Mucosa of descending colon (tissue), 3 donors: ENCODE results near the gene ISYNA1. TPM values are rescaled to one million over a fixed set of nuclear protein-coding genes. Genes with fewer than 3 reads are reported as not detected.

Source experiments
- ATAC-seq: fragments of 200-7000 bp; cut with Tn5 transposase; one replicate; pipeline ENCODE4 v1.9.1; 2020; ENCODE audit warnings: mild to moderate bottlenecking, moderate library complexity
- DNase-seq, 3 donors: peaks; one replicate each; pipeline ENCODE4 v3.0.0-alpha.2; 2020
- H3K36me3 ChIP-seq: fragments of 200-600 bp; one replicate; pipeline ENCODE4 v1.8.0; 2021; ENCODE audit warnings: low read depth, mild to moderate bottlenecking
- H3K4me1 ChIP-seq: fragments of 200-600 bp; one replicate; pipeline ENCODE4 v1.8.0; 2021; ENCODE audit warnings: low read depth, mild to moderate bottlenecking
- H3K4me3 ChIP-seq: fragments of 200-600 bp; one replicate; pipeline ENCODE4 v1.8.0; 2021; ENCODE audit warnings: mild to moderate bottlenecking
- H3K9me3 ChIP-seq: fragments of 200-600 bp; one replicate; pipeline ENCODE4 v1.8.0; 2021; ENCODE audit warnings: mild to moderate bottlenecking
- intact Hi-C, 2 donors: fragments of 100-400 bp; cut with DNase I in 1 of 2; cut with micrococcal nuclease in 1 of 2; formaldehyde crosslinking; loops; one replicate each; pipeline versions ENCODE4 v1.11.0 to v1.11.1; 2022; cut with DNase I, micrococcal nuclease
- long read RNA-seq, 2 donors: library from polyadenylated mRNA; unstranded; transcript quantifications; one replicate each; pipeline ENCODE4 v2.0.0, GENCODE V29; 2019 to 2021
- total RNA-seq, 3 donors: library from RNA; stranded (reverse); fragmentation: NEBNext Ultra II Directional in 2 of 3; extraction: Animal tissue kit (Norgen Biotek cat#: 25700) in 2 of 3; gene quantifications; one replicate each; pipeline versions ENCODE4 v1.2.1 to v1.2.4, GENCODE V29; 2021 to 2023
- TF ChIP-seq, protein P1 (sequence below): fragments of 200-600 bp; IDR thresholded peaks from one replicate; pipeline ENCODE4 v1.8.0; 2022; ENCODE audit warnings: antibody characterized with exemption, mild to moderate bottlenecking
- donor health status: DM: no; HTN: no; CAD: no; lungs with moderate emphysema.
- donor health status: DM: no; HTN: no; CAD: no.
- donor health status: DM: no; HTN: yes; CAD: no.

Gene ISYNA1
- 10 to 100 TPM; 10.2 to 20.0 (median 13.2) TPM for total RNA-seq
- long read RNA-seq, donor 1, transcript ISYNA1-201 (11 exons, 2,420 nt) = major isoform, 26 of 43 reads
- long read RNA-seq, donor 1, partial matches to known transcripts = 6 of 43 reads
- long read RNA-seq, donor 1, other reads (novel, unspliced or antisense) = 9 of 43 reads
- long read RNA-seq, donor 2, transcript ISYNA1-201 (11 exons, 2,420 nt) = major isoform, 11 of 16 reads
- long read RNA-seq, donor 2, partial matches to known transcripts = 1 of 16 reads
- long read RNA-seq, donor 2, other reads (novel, unspliced or antisense) = 2 of 16 reads

DNA sequence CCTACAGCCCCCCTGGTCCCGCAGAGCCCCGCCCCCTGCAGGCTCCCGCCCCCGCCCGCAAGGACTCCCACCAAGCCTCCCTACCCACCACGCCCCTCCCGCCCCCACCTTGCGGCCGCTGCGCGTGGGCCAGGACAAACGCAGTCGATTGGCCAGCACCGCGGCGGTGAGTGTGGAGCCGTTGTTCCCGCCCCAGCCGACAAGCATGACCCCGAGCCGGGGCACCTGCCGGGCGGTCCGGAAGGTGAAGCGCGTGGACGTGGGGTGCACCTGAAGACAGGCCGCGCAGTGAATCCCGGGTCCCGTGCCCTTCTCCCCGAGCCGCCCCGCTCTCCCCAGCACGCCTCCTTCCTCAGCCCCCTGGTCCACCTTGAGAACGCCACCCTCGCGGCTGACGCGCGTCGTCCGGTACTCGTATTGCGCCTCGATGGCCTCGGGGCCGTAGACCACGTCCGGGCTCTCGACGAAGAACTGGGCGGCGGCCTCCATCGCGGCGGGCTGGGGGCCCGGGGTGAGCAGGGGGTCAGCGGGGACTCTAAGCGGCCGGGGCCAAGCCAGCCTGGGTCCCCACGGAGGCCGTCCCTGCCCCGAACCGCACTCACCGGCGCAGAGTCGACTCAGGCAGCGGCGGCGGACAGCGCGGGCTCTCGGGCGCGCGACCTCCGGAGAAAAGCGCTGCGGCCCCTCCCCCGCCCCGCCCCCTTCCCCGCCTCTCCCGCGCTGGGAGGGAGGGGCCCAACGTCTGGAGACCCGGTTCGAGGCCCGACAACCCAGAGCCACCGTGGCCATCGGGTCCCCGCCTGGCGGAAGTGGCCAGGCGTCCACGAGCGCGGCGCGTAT is at the start of gene ISYNA1:
Gene ISYNA1, minus strand, starts transcription at position 643 of the 840 bp plus-strand sequence. Its CDS starts 154 bp downstream, at position 489.
- H3K4me1 ChIP-seq = peaks cover 18% of the 10 kb centered on the region
- H3K9me3 ChIP-seq = no peaks in the 10 kb centered on the region
- intact Hi-C loops = no loop called here
- ATAC-seq (peak; percentile 32), DNase-seq (peak; percentile 55 to 79 (median 73))
- H3K36me3 ChIP-seq = no peaks in the 10 kb centered on the region
- H3K4me3 ChIP-seq = no peak within 1 kb of the TSS
- TF ChIP-seq, protein P1, sequence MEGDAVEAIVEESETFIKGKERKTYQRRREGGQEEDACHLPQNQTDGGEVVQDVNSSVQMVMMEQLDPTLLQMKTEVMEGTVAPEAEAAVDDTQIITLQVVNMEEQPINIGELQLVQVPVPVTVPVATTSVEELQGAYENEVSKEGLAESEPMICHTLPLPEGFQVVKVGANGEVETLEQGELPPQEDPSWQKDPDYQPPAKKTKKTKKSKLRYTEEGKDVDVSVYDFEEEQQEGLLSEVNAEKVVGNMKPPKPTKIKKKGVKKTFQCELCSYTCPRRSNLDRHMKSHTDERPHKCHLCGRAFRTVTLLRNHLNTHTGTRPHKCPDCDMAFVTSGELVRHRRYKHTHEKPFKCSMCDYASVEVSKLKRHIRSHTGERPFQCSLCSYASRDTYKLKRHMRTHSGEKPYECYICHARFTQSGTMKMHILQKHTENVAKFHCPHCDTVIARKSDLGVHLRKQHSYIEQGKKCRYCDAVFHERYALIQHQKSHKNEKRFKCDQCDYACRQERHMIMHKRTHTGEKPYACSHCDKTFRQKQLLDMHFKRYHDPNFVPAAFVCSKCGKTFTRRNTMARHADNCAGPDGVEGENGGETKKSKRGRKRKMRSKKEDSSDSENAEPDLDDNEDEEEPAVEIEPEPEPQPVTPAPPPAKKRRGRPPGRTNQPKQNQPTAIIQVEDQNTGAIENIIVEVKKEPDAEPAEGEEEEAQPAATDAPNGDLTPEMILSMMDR = no peak

DNA sequence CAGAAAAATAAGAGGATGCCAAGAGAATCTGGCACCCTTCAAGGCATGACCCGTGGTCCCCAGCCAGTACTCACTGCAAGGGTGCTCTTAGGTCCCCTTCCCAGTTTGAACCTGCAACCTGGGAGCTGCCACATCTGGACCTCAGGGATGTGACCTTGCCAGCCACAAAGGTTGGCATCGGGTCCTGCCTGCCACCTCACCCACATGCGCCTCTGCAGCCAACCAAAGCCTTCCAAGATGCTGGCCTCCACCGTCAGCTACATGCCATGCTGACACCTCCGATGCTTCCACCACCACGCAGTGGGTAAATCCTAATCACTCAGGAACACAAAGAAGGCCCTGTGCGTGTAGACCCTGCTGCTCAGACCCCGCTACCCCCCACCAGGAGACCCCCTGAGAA is 48.8 kb upstream of the ISYNA1 start:
- Histone ChIP-seq H3K36me3 (no peaks in the 10 kb centered on the region), H3K9me3 (no peaks in the 10 kb centered on the region), H3K4me3 (no peak overlapping the region), H3K4me1 (peaks cover 39% of the 10 kb centered on the region)
- DNase-seq (no peak), ATAC-seq (no peak)
- intact Hi-C loops = no loop called here
- TF ChIP-seq, protein P1 = no peak

DNA sequence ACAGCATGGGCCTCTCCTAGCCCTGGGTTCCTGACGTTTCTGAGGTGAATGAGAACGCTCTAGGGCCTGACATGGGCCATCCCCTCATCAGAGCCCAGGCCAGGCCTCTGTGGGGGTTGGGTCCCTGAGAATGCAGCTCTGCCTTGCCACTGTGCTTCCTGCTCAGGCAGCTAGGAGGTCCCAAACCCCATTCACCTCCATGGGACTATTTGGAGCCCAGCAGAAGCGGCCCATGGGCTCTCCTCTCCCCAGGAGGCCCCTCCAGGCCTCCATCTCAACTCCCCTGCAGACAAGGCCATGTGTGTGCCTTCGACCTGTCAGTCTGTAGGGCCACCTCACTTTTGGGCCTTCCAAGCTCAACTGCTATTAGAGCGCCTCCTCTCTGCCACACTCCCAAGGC is 47.1 kb upstream of the ISYNA1 start:
- no peak for DNase-seq
- ATAC-seq = no peak
- Histone ChIP-seq H3K9me3 (no peaks in the 10 kb centered on the region), H3K4me3 (no peak overlapping the region), H3K4me1 (peaks cover 46% of the 10 kb centered on the region), H3K36me3 (no peaks in the 10 kb centered on the region)
- TF ChIP-seq, protein P1 = no peak
- intact Hi-C loops = no loop called here

DNA sequence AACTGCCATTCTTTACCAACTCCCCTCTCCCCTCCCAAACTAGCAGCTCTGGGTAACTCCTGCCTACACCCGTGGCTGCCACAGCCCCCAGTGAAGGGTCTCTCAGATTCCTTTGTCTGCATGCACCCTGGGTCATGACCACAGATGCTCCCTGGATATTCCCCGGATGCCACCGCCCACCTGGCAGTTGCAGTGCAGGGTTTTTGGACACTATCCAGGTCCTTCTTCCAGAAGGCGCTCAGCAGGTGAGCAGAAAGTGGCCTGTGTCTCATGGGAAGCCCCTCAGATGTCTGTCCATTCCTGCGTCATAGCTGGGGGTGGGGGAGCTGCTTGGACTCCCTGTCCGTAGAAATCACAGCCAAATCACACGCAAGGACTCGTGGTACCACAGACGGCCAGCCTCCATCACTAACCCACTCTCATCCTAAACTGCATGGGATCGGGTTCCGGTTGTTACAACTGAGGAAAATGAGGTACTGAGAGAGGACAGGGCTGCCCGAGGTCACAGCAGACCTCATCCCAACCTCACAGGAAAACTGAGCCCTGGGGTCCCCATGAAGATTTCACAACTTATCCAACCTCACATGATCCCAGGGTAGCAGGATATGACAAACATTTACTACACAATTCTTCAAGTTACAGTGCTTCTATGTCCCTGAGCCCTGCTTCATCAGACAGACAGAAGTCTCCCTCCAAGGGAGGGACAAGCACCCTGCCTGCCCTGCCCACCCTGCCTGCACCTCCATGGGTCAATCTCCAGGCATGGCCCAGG is 45.4 kb upstream of the ISYNA1 start:
- peaks cover 60% of the 10 kb centered on the region for H3K4me1 ChIP-seq
- TF ChIP-seq, protein P1 = no peak
- no peak overlapping the region for H3K4me3 ChIP-seq
- H3K36me3 ChIP-seq = no peaks in the 10 kb centered on the region
- DNase-seq (no peak), ATAC-seq (no peak)
- intact Hi-C loops = no loop called here
- H3K9me3 ChIP-seq = no peaks in the 10 kb centered on the region

DNA sequence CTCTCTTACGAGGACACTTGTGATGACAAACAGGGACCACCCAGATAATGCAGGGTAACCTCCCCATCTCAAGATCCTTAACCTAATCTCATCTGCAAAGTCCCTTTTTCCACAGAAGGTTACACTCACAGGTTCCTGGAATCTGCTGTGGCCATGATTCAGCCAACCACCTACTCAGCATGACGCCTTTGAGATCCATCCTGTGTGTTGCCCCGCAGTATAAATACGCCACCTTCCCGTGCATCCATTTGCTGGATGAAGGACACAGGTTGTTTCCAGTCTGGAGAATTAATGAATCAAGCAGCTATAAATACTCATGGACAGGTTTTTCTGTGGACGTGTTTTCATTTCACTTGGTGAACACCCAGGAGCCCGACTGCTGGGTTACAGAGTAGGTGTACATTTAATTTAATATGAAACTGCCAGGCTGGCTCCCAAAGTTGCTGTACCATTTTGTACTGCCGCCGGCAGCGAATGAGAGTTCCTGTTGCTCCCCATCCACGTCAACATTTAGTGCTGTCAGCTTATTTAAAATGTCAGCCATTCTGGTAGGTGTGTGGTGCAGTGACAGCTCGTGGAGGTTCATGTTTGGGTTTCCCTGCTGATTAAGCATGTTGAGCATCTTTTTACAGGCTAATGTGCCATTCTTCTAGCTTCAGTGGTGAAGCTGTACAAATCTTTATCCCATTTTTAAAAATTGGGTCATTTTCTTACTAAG is 43.7 kb upstream of the ISYNA1 start:
- TF ChIP-seq, protein P1 = no peak
- peaks cover 58% of the 10 kb centered on the region for H3K4me1 ChIP-seq
- H3K4me3 ChIP-seq = no peak overlapping the region
- H3K9me3 ChIP-seq = no peaks in the 10 kb centered on the region
- DNase-seq (no peak), ATAC-seq (no peak)
- no peaks in the 10 kb centered on the region for H3K36me3 ChIP-seq
- intact Hi-C loops = no loop called here
